Stimulated activated naive CD8-positive, alpha-beta T cell treated with anti-CD3 and anti-CD28 coated beads, Interleukin-15, Interleukin-2, amounts not matched to agents 100 ng/mL and 50 ng/mL, for 24 hours (primary cell): ENCODE measurements around the gene C13orf46.
"Not testable (repeated sequence)": the region's sequence is repeated elsewhere in the genome, so short reads cannot be mapped to it uniquely, and the experiment has no call there.

Source experiments
- H3K27ac Mint-ChIP-seq: one replicate; pipeline ENCODE4 v1.8.0; 2021; ENCODE audit warnings: mild to moderate bottlenecking, mixed read lengths
- H3K27me3 Mint-ChIP-seq: one replicate; pipeline ENCODE4 v1.8.0; 2021; ENCODE audit warnings: mixed read lengths
- H3K36me3 Mint-ChIP-seq: one replicate; pipeline ENCODE4 v1.8.0; 2021; ENCODE audit warnings: low read depth, mixed read lengths
- H3K4me1 Mint-ChIP-seq: one replicate; pipeline ENCODE4 v1.8.0; 2021; ENCODE audit warnings: low read depth, mixed read lengths
- H3K4me3 Mint-ChIP-seq: one replicate; pipeline ENCODE4 v1.8.0; 2021; ENCODE audit warnings: mild to moderate bottlenecking, mixed read lengths
- H3K9me3 Mint-ChIP-seq: one replicate; pipeline ENCODE4 v1.8.0; 2021; ENCODE audit warnings: mixed read lengths

Gene C13orf46

DNA sequence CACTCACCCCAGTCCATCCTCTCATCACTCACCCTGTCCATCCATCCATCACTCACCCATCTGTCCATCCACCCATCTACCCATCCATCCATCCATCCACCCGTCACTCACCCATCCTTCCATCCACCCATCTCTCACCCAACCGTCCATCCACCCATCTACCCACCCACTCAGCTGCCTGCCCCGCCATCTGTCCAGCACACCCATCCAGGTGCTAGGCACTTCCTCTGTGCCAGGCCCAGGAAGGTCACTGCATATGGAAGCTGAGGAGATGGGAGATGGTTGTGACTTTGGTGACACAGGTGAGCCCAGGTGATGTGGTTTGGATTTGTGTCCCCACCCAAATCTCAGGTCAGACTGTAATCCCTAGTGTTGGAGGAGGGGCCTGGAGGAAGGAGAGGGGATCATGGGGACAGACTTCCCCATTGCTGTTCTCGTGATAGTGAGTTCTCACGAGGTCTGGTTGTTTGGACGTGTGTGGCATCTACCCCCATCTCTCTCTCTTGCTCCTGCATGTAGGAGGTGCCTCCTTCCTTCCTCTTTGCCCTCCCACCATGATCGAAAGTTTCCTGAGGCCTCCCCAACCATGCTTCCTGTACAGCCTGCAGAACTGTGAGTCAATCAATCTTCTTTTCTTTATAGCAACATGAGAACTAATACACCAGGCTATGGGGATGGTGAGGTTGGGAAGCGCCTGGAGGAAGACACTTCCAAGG lies 15.9 kb upstream of the C13orf46 start:
- Mint-ChIP-seq H3K27me3 (no peaks in the 10 kb centered on the region), H3K4me3 (no peak overlapping the region), H3K4me1 (peaks cover 8% of the 10 kb centered on the region), H3K9me3 (no peaks in the 10 kb centered on the region), H3K36me3 (peaks cover 42% of the 10 kb centered on the region), H3K27ac (peak overlapping the region; percentile 52)

DNA sequence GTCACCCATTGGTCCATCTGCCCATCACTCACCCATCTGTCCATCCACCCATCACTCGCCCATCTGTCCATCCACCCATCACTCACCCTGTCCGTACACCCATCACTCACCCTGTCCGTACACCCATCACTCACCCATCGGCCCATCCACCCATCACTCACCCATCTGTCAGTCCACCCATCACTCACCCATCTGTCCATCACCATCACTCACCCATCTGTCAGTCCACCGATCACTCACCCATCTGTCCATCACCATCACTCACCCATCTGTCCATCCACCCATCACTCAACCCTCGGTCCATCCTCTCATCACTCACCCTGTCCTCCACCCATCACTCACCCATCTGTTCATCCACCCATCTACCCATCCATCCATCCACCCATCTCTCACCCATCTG lies 15.0 kb upstream of the C13orf46 start:
- peaks cover 35% of the 10 kb centered on the region for H3K36me3 Mint-ChIP-seq
- H3K27ac Mint-ChIP-seq, H3K27me3 Mint-ChIP-seq, H3K4me1 Mint-ChIP-seq, H3K9me3 Mint-ChIP-seq, H3K4me3 Mint-ChIP-seq: not testable (repeated sequence)

- peaks cover 32% of the 10 kb centered on the region for H3K36me3 Mint-ChIP-seq
Measured at GRCh38 chr13:113982296-113982661, 8.4 kb upstream of the C13orf46 start.

GRCh38 chr13:113981611-113982295 lies 7.9 kb upstream of the C13orf46 start:
- H3K27ac Mint-ChIP-seq: no peak overlapping the region
- no peaks in the 10 kb centered on the region for H3K27me3 Mint-ChIP-seq
- no peaks in the 10 kb centered on the region for H3K4me1 Mint-ChIP-seq
- peaks cover 34% of the 10 kb centered on the region for H3K36me3 Mint-ChIP-seq
- H3K9me3 Mint-ChIP-seq: no peaks in the 10 kb centered on the region
- no peak overlapping the region for H3K4me3 Mint-ChIP-seq

More at GRCh38 chr13:113982296-113982661, 8.4 kb upstream of the C13orf46 start:
- no peak overlapping the region for H3K27ac Mint-ChIP-seq
- no peaks in the 10 kb centered on the region for H3K27me3 Mint-ChIP-seq
- no peaks in the 10 kb centered on the region for H3K9me3 Mint-ChIP-seq
- no peaks in the 10 kb centered on the region for H3K4me1 Mint-ChIP-seq
- no peak overlapping the region for H3K4me3 Mint-ChIP-seq

- Mint-ChIP-seq H3K9me3 (no peaks in the 10 kb centered on the region), H3K4me1 (no peaks in the 10 kb centered on the region), H3K27ac (peak overlapping the region; percentile 40), H3K36me3 (peaks cover 34% of the 10 kb centered on the region), H3K4me3 (no peak overlapping the region), H3K27me3 (no peaks in the 10 kb centered on the region)
Measured at GRCh38 chr13:113981194-113981605, 7.3 kb upstream of the C13orf46 start.

GRCh38 chr13:113980489-113981064 lies 6.7 kb upstream of the C13orf46 start:
- no peaks in the 10 kb centered on the region for H3K9me3 Mint-ChIP-seq
- H3K27me3 Mint-ChIP-seq: no peaks in the 10 kb centered on the region
- no peak overlapping the region for H3K4me3 Mint-ChIP-seq
- H3K4me1 Mint-ChIP-seq: no peaks in the 10 kb centered on the region
- peak overlapping the region; percentile 18 for H3K27ac Mint-ChIP-seq
- peaks cover 38% of the 10 kb centered on the region for H3K36me3 Mint-ChIP-seq

DNA sequence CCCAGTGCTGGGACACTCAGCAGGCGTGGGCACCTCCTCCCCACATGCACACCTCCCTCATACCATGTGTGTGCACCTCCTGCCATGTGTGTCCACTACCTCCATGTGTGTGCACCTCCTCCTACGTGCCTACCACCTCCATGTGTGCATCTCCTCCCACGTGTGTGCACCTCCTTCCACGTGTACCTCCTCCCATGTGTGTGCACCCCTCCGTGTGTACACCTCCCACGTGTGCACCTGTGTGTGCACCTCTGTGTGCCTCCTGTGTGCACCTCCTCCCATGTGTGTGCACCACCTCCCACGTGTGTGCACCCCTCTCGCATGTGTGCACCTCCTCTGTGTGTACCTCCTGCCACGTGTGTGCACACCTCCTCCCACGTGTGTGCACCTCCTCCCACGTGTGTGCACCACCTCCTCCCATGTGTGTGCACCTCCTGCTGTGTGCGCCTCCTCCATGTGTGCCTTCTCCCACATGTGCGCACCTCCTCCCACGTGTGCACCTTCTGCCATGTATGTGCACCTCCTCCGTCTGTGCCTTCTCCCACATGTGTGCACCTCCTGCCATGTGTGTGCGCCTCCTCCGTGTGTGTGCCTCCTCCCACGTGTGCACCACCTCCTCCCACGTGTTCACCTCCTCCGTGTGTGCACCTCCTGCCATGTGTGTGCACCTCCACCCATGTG lies 6.1 kb upstream of the C13orf46 start:
- Mint-ChIP-seq H3K27me3 (no peaks in the 10 kb centered on the region), H3K36me3 (peaks cover 39% of the 10 kb centered on the region), H3K4me3 (no peak overlapping the region), H3K27ac (peak overlapping the region; percentile 18), H3K4me1 (no peaks in the 10 kb centered on the region), H3K9me3 (no peaks in the 10 kb centered on the region)

GRCh38 chr13:113978741-113979481 lies 5.0 kb upstream of the C13orf46 start:
- H3K9me3 Mint-ChIP-seq: no peaks in the 10 kb centered on the region
- H3K27me3 Mint-ChIP-seq: no peaks in the 10 kb centered on the region
- H3K27ac Mint-ChIP-seq: no peak overlapping the region
- peaks cover 39% of the 10 kb centered on the region for H3K36me3 Mint-ChIP-seq
- H3K4me3 Mint-ChIP-seq: no peak overlapping the region
- no peaks in the 10 kb centered on the region for H3K4me1 Mint-ChIP-seq

DNA sequence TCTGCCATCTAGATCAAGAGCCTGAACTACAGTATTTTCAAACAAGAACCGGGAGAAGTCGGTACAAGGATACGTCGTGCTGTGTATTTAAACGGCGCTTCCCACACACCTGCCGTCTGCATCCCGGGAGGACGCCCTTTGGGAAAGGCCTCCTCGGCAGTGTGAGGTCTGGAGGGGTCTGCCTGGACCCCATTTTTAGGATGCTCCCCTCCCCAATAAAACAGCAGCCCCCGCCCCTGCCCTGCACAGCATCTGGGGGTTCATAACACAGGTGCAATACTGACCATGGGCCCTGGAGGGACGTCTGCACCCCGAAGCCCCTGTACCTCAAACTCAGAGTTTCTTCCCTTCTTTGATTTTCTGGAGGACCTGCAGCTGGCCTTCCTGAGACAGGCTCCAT lies 4.1 kb upstream of the C13orf46 start:
- Mint-ChIP-seq H3K4me1 (no peaks in the 10 kb centered on the region), H3K27me3 (no peaks in the 10 kb centered on the region), H3K4me3 (no peak overlapping the region), H3K36me3 (peaks cover 39% of the 10 kb centered on the region), H3K9me3 (no peaks in the 10 kb centered on the region), H3K27ac (no peak overlapping the region)

DNA sequence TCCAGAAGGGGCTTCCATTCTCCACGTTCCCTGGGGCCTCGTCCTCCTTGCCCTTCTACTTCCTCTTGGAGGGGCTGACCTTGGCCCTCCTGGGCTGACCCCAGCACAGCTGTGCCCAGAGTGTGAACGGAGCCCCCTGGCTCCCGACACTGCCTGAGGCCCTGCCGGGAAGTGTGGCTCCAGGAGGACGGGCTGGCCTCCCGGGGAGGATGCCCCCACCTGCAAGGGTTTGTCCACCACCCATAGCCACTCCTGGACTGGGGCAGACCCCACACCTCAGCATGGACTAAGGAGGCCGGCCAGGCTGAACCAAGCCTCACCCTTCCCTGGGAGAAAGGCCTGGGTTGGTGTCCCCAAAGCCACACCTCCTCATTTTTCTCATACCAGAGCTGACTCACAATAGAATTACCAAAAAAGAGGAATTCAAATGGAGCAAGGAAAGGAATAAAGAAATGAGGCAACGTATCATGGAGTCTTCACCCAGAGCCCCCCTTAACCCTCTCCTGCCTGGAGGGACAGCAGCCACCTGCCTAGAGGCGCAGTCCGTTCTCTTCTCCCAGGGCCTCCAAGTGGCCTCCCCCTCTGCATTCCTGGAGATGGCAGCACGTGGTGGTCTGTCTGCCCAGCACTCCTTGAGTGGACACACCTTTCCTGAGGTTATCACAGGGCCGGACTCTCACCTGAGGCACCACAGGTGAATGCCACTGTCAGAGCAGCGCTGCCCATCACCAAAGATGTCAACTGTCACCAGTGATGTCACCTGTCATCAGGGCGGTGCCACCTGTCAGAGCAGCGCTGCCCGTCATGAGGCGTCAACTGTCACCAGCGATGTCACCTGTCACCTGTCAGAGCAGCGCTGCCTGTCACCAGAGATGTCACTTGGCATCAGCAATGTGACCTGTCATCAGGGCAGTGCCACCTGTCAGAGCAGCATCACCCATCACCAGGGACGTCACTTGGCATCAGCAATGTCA lies 3.1 kb upstream of the C13orf46 start:
- Mint-ChIP-seq H3K9me3 (no peaks in the 10 kb centered on the region), H3K27me3 (no peaks in the 10 kb centered on the region), H3K36me3 (peaks cover 38% of the 10 kb centered on the region), H3K27ac (no peak overlapping the region), H3K4me1 (no peaks in the 10 kb centered on the region), H3K4me3 (no peak overlapping the region)

DNA sequence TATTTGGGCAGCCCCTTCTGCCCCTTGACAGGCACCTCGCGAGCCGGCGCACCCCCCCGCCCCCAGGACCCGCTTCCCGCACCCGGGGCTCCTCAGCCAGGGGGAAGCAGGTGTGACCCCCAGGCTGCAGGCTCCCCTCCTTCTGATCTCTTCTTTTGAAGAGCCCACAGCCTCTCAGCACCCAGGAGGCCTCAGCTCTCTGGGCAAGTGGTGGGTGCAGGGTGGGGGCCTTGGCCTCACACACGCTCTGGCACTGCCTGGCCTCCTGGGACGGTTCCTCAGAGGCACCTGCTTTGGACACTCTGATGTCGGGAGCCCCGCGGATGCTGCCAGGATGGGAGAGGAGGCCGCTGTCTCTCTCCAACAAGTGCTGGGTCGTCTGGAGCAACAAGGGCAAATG lies 1.5 kb upstream of the C13orf46 start:
- Mint-ChIP-seq H3K4me3 (no peak overlapping the region), H3K27ac (no peak overlapping the region), H3K9me3 (no peaks in the 10 kb centered on the region), H3K4me1 (no peaks in the 10 kb centered on the region), H3K27me3 (no peaks in the 10 kb centered on the region), H3K36me3 (peaks cover 30% of the 10 kb centered on the region)

GRCh38 chr13:113974304-113975281 lies 717 bp upstream of the C13orf46 start:
- Mint-ChIP-seq H3K4me3 (no peak overlapping the region), H3K9me3 (no peaks in the 10 kb centered on the region), H3K27me3 (no peaks in the 10 kb centered on the region), H3K27ac (no peak overlapping the region), H3K4me1 (no peaks in the 10 kb centered on the region), H3K36me3 (peaks cover 21% of the 10 kb centered on the region)
